Measurements from ENCODE around the gene PCDH9. TPM values are rescaled to one million over a fixed set of nuclear protein-coding genes. Genes with fewer than 3 reads are reported as not detected.

The PCDH9 gene
- total RNA-seq, 6 donors from 2014 or later: 3.1 to 19.4 (median 7.8) TPM

GRCh38 chr13:66971004-66971403, 259.1 kb downstream of the PCDH9 start:
- WGBS, 2 donors: 83 to 85% methylated on average over 2 of the region's 2 CpGs
- no peaks in the 10 kb centered on the region for H3K27me3 ChIP-seq

GRCh38 chr13:66969291-66969690, 260.8 kb downstream of the PCDH9 start:
- Histone ChIP-seq H3K27ac (no peak overlapping the region), H3K27me3 (no peaks in the 10 kb centered on the region), H3K4me3 (no peak overlapping the region), H3K4me1 (no peaks in the 10 kb centered on the region), H3K36me3 (no peaks in the 10 kb centered on the region), H3K9me3 (no peaks in the 10 kb centered on the region)
- TF ChIP-seq POLR2AphosphoS5 (IDR thresholded peaks at IDR 0.05) (no peak), POLR2A (IDR thresholded peaks at IDR 0.05) (no peak), CTCF (IDR thresholded peaks at IDR 0.05) (no peak), EP300 (IDR thresholded peaks at IDR 0.05) (no peak)
- ATAC-seq (ENCODE audit: low FRiP score in 2 of 2) (no peak), DNase-seq (no peak)
- WGBS, 2 donors: 48 to 56% methylated on average over 1 of the region's 1 CpG

More at GRCh38 chr13:66971004-66971403, 259.1 kb downstream of the PCDH9 start:
- H3K27ac ChIP-seq: no peak overlapping the region
- H3K9me3 ChIP-seq: no peaks in the 10 kb centered on the region
- DNase-seq (no peak), ATAC-seq (ENCODE audit: low FRiP score in 2 of 2) (no peak)
- no peaks in the 10 kb centered on the region for H3K36me3 ChIP-seq
- H3K4me3 ChIP-seq: no peak overlapping the region
- no peaks in the 10 kb centered on the region for H3K4me1 ChIP-seq
- TF ChIP-seq CTCF (IDR thresholded peaks at IDR 0.05) (no peak), EP300 (IDR thresholded peaks at IDR 0.05) (no peak), POLR2AphosphoS5 (IDR thresholded peaks at IDR 0.05) (no peak), POLR2A (IDR thresholded peaks at IDR 0.05) (no peak)

- Histone ChIP-seq H3K9me3 (no peaks in the 10 kb centered on the region), H3K36me3 (no peaks in the 10 kb centered on the region), H3K4me3 (no peak overlapping the region), H3K27ac (no peak overlapping the region), H3K27me3 (no peaks in the 10 kb centered on the region), H3K4me1 (no peaks in the 10 kb centered on the region)
- TF ChIP-seq POLR2AphosphoS5 (IDR thresholded peaks at IDR 0.05): no peak
- no peak for TF ChIP-seq POLR2A (IDR thresholded peaks at IDR 0.05)
- TF ChIP-seq CTCF (IDR thresholded peaks at IDR 0.05): no peak
- no peak for TF ChIP-seq EP300 (IDR thresholded peaks at IDR 0.05)
- 86 to 95% methylated on average over 3 of the region's 3 CpGs for WGBS, 2 donors
- DNase-seq: no peak
- no peak for ATAC-seq (ENCODE audit: low FRiP score in 2 of 2)
Measured at GRCh38 chr13:66967811-66968597, 262.1 kb downstream of the PCDH9 start.

- WGBS, 2 donors: 59 to 65% methylated on average over 1 of the region's 1 CpG
- H3K4me3 ChIP-seq: no peak overlapping the region
- no peaks in the 10 kb centered on the region for H3K27me3 ChIP-seq
- no peaks in the 10 kb centered on the region for H3K4me1 ChIP-seq
- ATAC-seq (ENCODE audit: low FRiP score in 2 of 2): no peak
- H3K36me3 ChIP-seq: no peaks in the 10 kb centered on the region
- H3K9me3 ChIP-seq: no peaks in the 10 kb centered on the region
- TF ChIP-seq POLR2A (IDR thresholded peaks at IDR 0.05): no peak
- no peak for TF ChIP-seq POLR2AphosphoS5 (IDR thresholded peaks at IDR 0.05)
- no peak for TF ChIP-seq CTCF (IDR thresholded peaks at IDR 0.05)
- no peak for TF ChIP-seq EP300 (IDR thresholded peaks at IDR 0.05)
- H3K27ac ChIP-seq: no peak overlapping the region
- DNase-seq: no peak
Measured at GRCh38 chr13:66965181-66965580, 265.0 kb downstream of the PCDH9 start.

- ATAC-seq (ENCODE audit: low FRiP score in 2 of 2) (no peak), DNase-seq (no peak)
- WGBS, 2 donors: 93 to 100% methylated on average over 4 of the region's 4 CpGs
- H3K9me3 ChIP-seq: no peaks in the 10 kb centered on the region
- no peaks in the 10 kb centered on the region for H3K27me3 ChIP-seq
- no peaks in the 10 kb centered on the region for H3K36me3 ChIP-seq
- no peaks in the 10 kb centered on the region for H3K4me1 ChIP-seq
- TF ChIP-seq POLR2A (IDR thresholded peaks at IDR 0.05) (no peak), CTCF (IDR thresholded peaks at IDR 0.05) (no peak), EP300 (IDR thresholded peaks at IDR 0.05) (no peak), POLR2AphosphoS5 (IDR thresholded peaks at IDR 0.05) (no peak)
- H3K4me3 ChIP-seq: no peak overlapping the region
- no peak overlapping the region for H3K27ac ChIP-seq
Measured at GRCh38 chr13:66962953-66963352, 267.2 kb downstream of the PCDH9 start.

Data from upper lobe of left lung (tissue), 6 donors.